GM18499 (cell line): ENCODE data around the gene SLC35D2.
"Not testable (repeated sequence)": the region's sequence is repeated elsewhere in the genome, so short reads cannot be mapped to it uniquely, and the experiment has no call there.

Experiments
- ATAC-seq: cut with Tn5 transposase; IDR thresholded peaks from one replicate; pipeline ENCODE4 v1.9.1; 2021; ENCODE audit warnings: moderate number of reproducible peaks; ENCODE audit not compliant: insufficient read depth, unreplicated experiment

Gene SLC35D2

GRCh38 chr9:96318921-96319565 is 64.5 kb downstream of the SLC35D2 start:
- no peak for ATAC-seq

- ATAC-seq: no peak
These were observed 66.1 kb downstream of the SLC35D2 start for GRCh38 chr9:96317335-96317980.

DNA sequence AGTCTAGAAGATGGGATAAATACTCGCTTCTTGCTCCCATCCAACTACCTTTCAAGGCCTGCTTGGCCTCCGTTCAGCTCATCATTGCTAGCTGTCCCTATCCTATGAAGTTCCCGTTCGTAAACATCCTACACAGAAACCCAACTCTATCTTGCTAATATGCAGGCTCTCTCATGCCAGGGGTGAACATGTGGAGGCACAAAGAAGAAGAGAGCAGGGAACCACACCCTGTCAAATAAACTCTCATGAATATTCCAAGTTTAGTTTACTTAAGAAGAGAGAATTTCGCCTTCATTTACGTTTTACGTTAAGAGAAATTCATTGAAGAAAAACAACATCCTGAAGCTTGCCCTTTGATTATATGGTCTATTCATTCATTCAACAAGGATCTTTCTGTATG is 73.7 kb downstream of the SLC35D2 start:
- ATAC-seq: no peak

- not testable (repeated sequence) for ATAC-seq
These were observed 76.6 kb downstream of the SLC35D2 start for GRCh38 chr9:96306958-96307357.

- no peak for ATAC-seq
These were observed 78.3 kb downstream of the SLC35D2 start for GRCh38 chr9:96305171-96305570.

GRCh38 chr9:96304230-96304629 is 79.3 kb downstream of the SLC35D2 start:
- ATAC-seq: no peak

- no peak for ATAC-seq
These were observed 81.5 kb downstream of the SLC35D2 start, which contains the start of gene HSD17B3 for GRCh38 chr9:96302021-96302420. Gene HSD17B3 (minus strand): TSS chr9:96302176. CDS start chr9:96302104, 72 bp downstream.

- ATAC-seq: no peak
These were observed 83.7 kb downstream of the SLC35D2 start for GRCh38 chr9:96299823-96300222.

- ATAC-seq: no peak
These were observed 89.4 kb downstream of the SLC35D2 start for GRCh38 chr9:96294159-96294545.

- no peak for ATAC-seq
These were observed 89.9 kb downstream of the SLC35D2 start for GRCh38 chr9:96293498-96294158.

DNA sequence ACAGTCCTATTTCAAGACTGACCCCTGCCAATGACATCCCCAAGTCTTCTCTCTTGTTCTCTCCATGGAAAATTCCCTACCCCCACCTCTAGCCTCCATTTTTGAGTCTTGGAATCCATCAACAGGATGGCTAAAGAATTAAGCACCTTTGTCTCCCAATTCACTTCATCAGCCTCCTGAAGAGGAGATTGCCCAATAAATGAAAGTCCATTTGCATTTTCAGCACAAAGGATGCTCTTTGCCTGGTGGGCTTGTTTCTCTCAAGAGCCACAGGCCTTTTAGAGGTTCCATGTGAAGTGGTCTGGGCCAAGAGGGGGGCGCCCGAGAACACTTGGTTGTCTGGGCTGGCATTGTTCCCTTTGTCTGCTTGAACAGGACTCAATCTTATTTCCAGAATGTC is 94.1 kb downstream of the SLC35D2 start:
- no peak for ATAC-seq

DNA sequence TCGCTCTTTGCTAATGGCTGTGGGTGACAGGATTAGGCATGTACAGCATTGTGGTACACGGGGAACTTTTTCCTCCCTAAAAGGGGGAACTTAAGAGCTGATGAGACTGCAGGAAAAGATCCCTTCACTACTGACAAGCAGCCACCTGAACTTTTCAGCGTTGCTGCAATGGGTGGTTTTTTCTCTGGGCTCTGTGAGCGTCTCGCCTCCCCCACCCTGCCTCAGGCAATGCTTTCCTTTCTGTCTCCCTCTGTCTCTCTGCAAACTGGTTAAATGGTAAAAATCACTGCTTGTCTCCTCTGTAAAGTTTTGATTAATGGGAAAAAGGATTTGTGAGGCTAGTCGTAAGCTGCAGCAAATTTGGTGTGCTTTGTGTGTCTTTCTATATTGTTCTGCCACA is 101.9 kb downstream of the SLC35D2 start:
- no peak for ATAC-seq

DNA sequence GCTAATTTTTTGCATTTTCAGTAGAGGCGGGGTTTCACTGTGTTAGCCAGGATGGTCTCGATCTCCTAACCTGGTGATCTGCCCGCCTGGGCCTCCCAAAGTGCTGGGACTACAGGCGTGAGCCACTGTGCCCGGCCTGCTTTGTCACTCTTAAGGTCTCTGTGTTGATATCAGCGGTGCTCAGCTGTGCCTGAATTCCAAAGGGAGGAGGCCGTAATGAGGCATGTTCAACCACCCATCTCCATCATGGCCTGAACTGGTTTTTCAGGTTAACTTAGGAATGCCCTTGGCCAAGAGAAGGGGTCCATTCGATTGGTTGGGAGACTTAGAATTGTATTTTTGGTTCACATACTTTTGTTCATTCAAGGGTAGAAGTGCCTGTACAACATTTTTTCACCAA is 103.6 kb downstream of the SLC35D2 start:
- ATAC-seq: no peak

GRCh38 chr9:96274939-96275338 is 108.6 kb downstream of the SLC35D2 start:
- no peak for ATAC-seq
